GM19240 (cell line): ENCODE results near the gene C16orf86.

ENCODE experiments used
- DNase-seq: peaks from one replicate; pipeline ENCODE4 v3.0.0; 2011; ENCODE audit warnings: low spot score; ENCODE audit not compliant: insufficient read length

Gene C16orf86

DNA sequence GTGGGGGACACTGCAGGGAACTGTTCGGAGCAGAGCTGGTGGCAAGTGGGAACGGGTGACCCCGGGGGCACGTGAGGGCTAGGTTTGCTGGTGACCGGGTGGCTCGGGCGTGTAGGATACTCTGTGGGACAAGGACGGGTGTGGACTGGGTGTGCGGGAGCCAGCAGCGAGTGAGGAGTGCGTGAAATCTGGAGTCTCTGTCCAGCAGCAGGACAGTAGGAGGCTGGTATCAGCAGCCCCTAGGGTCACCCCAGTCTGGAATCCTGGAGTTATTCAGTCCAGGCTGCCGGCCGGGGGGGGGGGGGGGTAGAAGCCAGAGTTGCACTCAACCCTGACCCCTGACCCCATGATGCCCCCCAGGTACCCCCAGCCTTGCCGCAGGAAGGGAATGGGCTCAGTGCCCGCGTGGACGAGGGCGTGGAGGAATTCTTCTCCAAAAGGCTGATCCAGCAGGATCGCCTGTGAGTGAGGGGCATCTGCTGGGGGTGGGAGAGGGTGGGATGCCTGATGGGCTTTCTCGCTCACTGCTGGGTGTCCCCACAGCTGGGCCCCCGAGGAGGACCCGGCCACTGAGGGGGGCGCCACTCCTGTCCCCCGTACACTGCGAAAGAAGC, 12.7 kb upstream of the C16orf86 start:
- no peak for DNase-seq

DNA sequence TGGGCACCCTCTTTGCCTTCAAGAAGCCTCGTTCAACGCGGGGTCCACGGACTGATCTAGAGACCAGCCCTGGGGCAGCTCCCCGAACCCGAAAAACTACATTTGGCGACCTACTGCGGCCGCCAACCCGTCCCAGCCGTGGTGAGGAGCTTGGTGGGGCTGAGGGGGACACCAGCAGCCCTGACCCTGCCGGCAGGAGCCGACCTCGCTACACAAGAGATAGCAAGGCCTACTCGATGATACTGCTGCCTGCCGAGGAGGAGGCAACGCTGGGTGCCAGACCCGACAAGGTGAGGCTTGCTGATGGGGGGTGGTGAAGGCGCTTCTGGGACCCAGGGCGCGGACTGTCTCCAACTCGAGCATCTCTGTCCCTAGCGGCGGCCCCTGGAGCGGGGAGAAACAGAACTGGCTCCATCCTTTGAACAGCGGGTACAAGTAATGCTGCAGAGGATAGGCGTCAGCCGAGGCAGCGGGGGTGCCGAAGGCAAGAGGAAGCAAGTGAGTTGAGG, 12.2 kb upstream of the C16orf86 start:
- DNase-seq: no peak

DNA sequence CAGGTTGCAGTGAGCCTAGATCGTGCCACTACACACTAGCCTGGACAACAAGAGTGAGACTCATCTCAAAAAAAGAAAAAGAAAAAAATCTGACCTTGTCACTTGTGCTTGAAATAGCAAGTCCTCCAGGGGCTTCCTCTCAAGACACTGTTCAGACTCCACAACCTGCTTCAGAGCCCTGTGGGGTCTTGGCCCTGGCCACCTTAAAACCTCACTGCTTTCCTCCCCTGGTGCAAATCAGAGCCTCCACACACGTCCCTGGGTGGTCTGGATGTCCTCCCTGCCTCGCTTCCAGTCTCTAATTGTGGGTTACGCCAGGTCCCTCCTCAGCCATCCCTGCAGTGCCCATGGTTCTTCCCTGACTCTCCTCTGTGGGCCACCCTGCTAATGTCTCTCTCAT, 11.3 kb upstream of the C16orf86 start:
- DNase-seq: no peak

- DNase-seq: no peak
These were observed 10.1 kb upstream of the C16orf86 start for GRCh38 chr16:67656344-67657016.

- DNase-seq: no peak
These were observed 9.5 kb upstream of the C16orf86 start for GRCh38 chr16:67657017-67657608.

- no peak for DNase-seq
These were observed 8.7 kb upstream of the C16orf86 start for GRCh38 chr16:67657751-67658518.

DNA sequence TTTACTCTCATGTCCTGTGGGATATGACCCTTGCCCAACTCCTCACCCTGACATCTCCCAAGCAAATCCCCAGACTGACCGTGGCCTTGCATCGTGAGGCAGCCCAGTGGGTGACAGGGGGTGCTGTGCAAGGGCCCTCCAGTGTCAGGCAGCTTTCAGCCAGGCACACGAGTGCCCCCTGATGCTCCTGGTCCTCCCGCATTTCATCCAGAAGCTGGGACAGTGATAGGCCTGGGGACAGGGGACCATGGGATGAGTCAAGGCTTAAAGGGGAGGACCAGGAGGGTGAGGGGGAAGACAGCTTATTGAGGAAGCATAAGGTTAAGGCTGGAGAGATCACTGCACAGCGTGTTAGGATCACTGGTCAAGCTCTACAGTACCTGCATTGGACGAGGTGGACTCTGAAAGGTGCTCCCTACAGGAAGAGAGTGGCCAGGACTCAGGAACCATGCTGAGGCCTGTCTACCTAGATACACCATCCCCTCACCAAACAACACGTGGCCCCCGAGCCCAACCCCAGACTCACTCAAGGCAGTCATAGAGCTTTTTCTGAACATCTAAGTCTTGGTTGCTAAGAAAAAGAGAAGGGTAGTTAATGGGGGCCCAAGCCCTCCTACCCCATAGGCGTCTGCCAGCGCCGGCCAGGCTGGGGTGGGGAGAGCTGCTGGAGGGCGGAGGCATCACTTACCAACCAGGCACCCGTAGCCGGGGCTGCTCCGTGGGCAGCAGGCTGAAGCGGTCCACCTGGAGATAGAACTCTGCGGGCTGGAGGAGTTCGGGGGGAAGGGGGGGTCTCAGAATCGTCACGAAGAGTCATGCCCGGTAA, 7.6 kb upstream of the C16orf86 start:
- DNase-seq: no peak

DNA sequence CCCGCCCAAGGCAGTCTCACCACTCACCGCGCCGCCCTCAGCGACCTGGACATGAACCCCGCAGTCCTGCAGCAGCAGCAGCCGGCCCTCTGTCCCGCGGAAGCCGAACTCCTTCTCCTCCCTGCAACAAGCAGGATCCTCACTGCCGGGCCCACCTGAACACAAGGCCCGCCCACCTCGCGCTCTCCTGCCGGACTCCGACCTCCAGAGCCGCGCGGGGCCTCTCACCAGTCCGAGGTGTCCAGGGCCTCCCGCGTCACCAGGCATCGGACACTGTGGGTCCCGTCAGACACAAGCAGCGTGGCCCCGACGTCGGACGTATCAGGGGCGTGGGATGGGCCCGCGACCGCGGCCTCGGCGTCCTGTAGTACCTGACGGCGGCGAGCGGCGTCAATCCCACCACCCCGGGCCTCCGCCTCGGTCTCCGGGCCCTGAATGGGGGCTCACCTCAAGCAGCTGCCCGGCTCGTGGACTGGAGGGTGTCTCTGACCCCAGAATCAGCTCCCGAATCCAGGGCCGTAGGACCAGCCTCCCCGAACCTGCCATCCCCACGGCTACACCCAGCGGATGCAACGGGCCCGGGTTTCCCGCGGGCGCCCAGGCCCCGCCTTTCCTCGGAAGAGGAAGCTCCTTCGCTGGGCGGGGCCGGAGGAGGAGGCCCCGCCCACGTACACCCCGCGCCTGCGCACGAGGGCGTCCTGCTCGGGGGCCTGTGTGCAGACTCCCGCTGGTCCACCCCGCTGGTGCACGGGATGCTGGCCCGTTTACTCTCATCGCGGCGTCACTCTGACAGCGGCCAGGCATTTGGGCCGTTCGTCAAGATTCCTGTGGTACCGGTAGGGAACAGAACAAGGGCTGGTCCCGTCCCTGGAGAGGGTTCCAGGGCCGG, 6.7 kb upstream of the C16orf86 start, which contains the start of gene ACD:
Gene ACD (minus strand): TSS at position 586 of the 889 bp plus-strand sequence. CDS start 40 bp downstream, at position 546.
- peak; percentile 100 for DNase-seq

GRCh38 chr16:67660564-67661028, 6.0 kb upstream of the C16orf86 start, which contains the start of gene PARD6A:
PARD6A (plus strand) TSS chr16:67660960; CDS start chr16:67661039, 79 bp downstream.
- DNase-seq: peak; percentile 100

GRCh38 chr16:67661101-67661761, 5.4 kb upstream of the C16orf86 start:
- no peak for DNase-seq

DNA sequence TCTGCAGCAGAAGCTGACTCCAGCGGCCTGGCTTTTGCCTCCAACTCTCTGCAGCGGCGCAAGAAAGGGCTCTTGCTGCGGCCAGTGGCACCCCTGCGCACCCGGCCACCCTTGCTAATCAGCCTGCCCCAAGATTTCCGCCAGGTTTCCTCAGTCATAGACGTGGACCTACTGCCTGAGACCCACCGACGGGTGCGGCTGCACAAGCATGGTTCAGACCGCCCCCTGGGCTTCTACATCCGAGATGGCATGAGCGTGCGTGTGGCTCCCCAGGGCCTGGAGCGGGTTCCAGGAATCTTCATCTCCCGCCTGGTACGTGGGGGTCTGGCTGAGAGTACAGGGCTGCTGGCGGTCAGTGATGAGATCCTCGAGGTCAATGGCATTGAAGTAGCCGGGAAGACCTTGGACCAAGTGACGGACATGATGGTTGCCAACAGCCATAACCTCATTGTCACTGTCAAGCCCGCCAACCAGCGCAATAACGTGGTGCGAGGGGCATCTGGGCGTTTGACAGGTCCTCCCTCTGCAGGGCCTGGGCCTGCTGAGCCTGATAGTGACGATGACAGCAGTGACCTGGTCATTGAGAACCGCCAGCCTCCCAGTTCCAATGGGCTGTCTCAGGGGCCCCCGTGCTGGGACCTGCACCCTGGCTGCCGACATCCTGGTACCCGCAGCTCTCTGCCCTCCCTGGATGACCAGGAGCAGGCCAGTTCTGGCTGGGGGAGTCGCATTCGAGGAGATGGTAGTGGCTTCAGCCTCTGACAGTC, 4.5 kb upstream of the C16orf86 start:
- no peak for DNase-seq

DNA sequence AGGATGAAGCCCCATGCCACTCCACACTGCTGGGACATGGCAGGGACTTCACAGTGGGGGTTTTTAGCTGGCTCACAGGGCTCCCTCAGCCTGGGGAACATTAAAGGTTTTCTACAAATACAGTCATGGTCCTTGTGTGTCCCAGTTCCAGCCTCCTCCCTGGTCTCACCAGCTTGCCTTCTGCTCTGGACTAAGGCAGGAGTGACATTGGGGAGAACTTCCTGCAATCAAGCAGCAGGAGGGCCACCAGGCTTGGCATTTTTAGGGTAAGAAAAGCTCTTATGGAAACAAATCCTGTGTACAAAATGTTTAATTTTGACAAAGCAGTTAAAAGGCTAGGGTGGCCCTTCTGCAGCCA, 4.0 kb upstream of the C16orf86 start:
- DNase-seq: no peak

GRCh38 chr16:67663151-67663876, 3.3 kb upstream of the C16orf86 start:
- no peak for DNase-seq

DNA sequence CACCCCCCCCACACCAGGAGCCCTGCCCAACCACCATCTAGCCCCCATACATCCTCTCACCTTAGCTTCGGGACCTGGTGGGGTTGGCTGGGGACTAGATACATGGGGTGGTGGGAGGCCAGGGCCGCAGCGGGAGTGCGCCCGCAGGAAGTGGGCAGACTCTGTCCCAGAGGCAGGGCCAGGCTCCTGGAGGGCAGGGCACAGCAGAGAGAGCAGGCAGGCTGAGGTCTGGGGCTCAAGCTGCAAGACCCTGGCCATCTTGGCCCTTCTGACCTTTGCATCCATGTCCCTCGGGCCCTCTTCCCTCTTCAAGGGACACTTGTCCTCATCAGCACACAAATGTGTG, 2.8 kb upstream of the C16orf86 start:
- DNase-seq: no peak

DNA sequence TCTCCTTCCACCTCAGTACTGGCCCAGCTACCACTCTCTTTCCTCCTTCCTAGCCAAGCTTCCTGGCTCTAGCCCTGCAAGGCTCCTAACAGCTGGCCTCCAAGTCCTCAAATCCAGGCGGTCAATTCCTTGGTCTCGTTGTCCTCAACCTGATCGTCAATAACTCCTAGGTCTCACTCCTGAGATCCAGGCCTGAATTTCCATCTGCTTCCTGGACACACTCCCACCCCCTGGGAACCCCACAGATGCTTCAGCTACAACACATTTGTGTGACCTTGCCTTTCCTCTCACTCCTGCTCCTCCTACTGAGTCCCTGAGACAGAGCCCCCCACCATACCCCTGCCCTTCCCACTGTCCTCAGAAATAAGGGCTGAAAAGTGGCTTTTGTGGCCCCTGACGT, 2.4 kb upstream of the C16orf86 start:
- DNase-seq: no peak

- no peak for DNase-seq
These were observed 1.7 kb upstream of the C16orf86 start for GRCh38 chr16:67664871-67665270.

- no peak for DNase-seq
These were observed 1.0 kb upstream of the C16orf86 start for GRCh38 chr16:67665598-67665997.

- no peak for DNase-seq
These were observed 522 bp upstream of the C16orf86 start for GRCh38 chr16:67666032-67666551.
